ENCODE data around the gene TRAPPC14. TPM values are rescaled to one million over a fixed set of nuclear protein-coding genes. Genes with fewer than 3 reads are reported as not detected.
A peak's percentile ranks its signal among the peaks of the same experiment; 100 is the strongest.

TRAPPC14 gene
- total RNA-seq, 1 donor from 2014 or later, result 10.4 TPM

DNA sequence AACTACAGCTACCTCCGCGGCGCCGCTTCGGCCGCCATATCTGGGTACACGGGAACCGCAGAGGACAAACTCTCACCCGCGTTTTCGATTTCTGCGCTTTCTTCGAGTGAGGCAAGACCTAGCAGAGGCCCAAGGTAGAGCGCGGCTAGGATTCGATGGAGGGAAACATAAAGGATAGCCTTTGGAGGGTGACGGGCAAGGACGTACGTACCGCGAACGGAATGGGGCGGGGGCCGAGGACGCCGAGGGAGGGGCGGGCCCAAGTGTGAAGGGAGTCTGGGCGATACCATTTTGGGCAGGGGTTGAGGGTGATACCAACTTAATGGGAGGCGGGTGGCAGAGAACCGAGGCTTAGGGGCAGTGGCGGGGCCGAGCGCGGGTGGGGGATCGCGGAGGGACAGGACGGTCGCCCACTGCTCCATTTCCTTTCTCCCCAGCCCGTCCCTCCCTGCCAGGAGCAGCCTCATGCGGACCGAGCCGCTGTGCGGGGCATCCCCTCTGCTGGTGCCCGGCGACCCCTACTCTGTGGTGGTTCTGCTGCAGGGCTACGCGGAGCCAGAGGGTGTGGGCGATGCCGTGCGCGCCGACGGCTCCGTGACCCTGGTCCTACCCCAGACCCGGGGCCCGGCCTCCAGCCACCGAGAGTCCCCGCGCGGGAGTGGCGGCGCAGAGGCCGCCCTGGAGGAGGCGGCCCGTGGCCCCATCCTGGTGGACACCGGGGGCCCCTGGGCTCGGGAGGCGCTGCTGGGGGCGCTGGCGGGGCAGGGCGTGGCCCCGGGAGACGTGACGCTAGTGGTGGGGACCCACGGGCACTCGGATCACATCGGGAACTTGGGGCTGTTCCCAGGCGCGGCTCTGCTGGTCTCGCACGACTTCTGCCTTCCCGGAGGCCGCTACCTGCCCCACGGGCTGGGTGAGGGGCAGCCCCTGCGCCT is 31.3 kb downstream of the TRAPPC14 start, which contains the start of gene MBLAC1:
TSS of gene MBLAC1 (plus strand) at position 37 of the 935 bp plus-strand sequence. CDS start at position 466, 429 bp downstream.
- DNase-seq (ENCODE audit: low read depth), result peak; percentile 37
- no peaks in the 10 kb centered on the region for H3K27me3 ChIP-seq (ENCODE audit: control insufficient read depth, insufficient read depth, low read length)
- H3K36me3 ChIP-seq (ENCODE audit: control insufficient read depth, insufficient read depth, low read length), result no peaks in the 10 kb centered on the region
- TF ChIP-seq, protein P1, sequence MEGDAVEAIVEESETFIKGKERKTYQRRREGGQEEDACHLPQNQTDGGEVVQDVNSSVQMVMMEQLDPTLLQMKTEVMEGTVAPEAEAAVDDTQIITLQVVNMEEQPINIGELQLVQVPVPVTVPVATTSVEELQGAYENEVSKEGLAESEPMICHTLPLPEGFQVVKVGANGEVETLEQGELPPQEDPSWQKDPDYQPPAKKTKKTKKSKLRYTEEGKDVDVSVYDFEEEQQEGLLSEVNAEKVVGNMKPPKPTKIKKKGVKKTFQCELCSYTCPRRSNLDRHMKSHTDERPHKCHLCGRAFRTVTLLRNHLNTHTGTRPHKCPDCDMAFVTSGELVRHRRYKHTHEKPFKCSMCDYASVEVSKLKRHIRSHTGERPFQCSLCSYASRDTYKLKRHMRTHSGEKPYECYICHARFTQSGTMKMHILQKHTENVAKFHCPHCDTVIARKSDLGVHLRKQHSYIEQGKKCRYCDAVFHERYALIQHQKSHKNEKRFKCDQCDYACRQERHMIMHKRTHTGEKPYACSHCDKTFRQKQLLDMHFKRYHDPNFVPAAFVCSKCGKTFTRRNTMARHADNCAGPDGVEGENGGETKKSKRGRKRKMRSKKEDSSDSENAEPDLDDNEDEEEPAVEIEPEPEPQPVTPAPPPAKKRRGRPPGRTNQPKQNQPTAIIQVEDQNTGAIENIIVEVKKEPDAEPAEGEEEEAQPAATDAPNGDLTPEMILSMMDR (IDR thresholded peaks at IDR 0.05; ENCODE audit: insufficient read depth, low read length, poor library complexity, severe bottlenecking), result no peak
- peak within 1 kb of the TSS; percentile 64 for H3K4me3 ChIP-seq (ENCODE audit: low read depth, low read length)

DNA sequence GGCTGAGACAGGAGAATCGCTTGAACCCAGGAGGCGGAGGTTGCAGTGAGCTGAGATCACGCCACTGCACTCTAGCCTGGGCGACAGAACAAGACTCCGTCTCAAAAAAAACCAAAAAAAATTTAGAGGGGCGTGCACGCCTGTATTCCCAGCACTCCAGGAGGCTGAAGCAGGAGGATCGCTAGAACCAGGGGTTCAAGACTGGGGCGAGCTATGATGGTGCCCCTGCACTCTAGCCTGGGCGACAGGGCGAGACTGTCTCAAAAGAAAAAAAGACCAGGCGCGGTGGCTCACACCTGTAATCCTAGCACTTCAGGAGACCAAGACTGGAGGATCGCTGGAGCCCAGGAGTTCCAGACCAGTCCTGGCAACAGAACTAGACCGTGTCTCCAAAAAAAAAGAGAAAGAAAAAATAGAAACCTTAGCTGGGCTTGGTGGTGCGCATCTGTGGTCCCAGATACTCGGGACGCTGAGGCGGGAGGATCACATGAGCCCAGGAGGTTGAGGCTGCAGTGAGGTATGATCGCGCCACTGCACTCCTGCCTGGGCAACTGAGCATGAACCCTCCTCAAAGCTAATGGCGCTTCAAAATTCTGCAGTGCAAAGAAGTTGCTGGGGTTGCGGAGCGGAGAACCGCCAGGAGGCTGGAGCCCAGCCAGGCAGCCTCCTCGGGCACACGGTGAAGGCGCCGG is 32.1 kb downstream of the TRAPPC14 start:
- H3K36me3 ChIP-seq (ENCODE audit: control insufficient read depth, insufficient read depth, low read length), result no peaks in the 10 kb centered on the region
- TF ChIP-seq, protein P1 (IDR thresholded peaks at IDR 0.05; ENCODE audit: insufficient read depth, low read length, poor library complexity, severe bottlenecking), result no peak
- H3K27me3 ChIP-seq (ENCODE audit: control insufficient read depth, insufficient read depth, low read length), result no peaks in the 10 kb centered on the region
- peak overlapping the region; percentile 64 for H3K4me3 ChIP-seq (ENCODE audit: low read depth, low read length)
- peak; percentile 26 for DNase-seq (ENCODE audit: low read depth)

DNA sequence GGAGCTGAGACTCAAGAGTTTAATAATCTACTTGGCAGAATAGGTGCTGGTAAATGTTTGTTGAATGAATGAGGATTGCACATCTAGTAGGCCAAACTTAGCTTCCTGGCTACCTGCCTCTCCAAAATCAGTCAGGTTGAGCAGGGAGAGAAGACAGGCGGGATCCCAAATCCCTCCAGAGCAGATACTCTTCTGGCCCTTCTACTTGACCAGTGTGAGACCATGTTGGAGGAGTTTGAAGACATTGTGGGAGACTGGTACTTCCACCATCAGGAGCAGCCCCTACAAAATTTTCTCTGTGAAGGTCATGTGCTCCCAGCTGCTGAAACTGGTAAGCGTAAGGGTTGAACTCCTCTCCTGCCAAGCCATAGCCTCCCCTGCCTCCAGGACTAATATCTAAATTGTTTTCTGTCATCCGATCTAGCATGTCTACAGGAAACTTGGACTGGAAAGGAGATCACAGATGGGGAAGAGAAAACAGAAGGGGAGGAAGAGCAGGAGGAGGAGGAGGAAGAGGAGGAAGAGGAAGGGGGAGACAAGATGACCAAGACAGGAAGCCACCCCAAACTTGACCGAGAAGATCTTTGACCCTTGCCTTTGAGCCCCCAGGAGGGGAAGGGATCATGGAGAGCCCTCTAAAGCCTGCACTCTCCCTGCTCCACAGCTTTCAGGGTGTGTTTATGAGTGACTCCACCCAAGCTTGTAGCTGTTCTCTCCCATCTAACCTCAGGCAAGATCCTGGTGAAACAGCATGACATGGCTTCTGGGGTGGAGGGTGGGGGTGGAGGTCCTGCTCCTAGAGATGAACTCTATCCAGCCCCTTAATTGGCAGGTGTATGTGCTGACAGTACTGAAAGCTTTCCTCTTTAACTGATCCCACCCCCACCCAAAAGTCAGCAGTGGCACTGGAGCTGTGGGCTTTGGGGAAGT is 34.0 kb downstream of the TRAPPC14 start:
- H3K27me3 ChIP-seq (ENCODE audit: control insufficient read depth, insufficient read depth, low read length), result no peaks in the 10 kb centered on the region
- DNase-seq (ENCODE audit: low read depth), result no peak
- TF ChIP-seq, protein P1 (IDR thresholded peaks at IDR 0.05; ENCODE audit: insufficient read depth, low read length, poor library complexity, severe bottlenecking), result no peak

DNA sequence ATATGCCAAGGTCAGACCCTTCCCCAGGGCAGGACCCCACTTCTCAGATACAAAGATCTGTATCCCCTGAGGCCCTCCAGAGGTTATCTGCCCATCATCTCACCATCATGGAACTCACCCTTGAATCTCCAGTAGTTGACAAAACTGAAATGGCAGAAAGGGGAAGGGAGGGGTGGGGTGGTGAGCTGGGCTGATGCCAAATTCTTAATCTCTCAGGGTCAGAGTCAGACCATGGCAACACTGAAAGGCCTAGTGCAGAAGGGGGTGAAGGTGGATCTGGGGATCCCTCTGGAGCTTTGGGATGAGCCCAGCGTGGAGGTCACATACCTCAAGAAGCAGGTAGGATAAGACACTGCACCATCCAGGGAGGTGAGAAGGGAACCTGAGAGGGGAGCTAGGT is 36.0 kb downstream of the TRAPPC14 start:
- no peak overlapping the region for H3K4me3 ChIP-seq (ENCODE audit: low read depth, low read length)
- TF ChIP-seq, protein P1 (IDR thresholded peaks at IDR 0.05; ENCODE audit: insufficient read depth, low read length, poor library complexity, severe bottlenecking), result no peak
- H3K27me3 ChIP-seq (ENCODE audit: control insufficient read depth, insufficient read depth, low read length), result no peaks in the 10 kb centered on the region
- H3K36me3 ChIP-seq (ENCODE audit: control insufficient read depth, insufficient read depth, low read length), result no peaks in the 10 kb centered on the region
- DNase-seq (ENCODE audit: low read depth), result no peak

More for the DNA sequence above, 34.0 kb downstream of the TRAPPC14 start:
- Histone ChIP-seq H3K4me3 (ENCODE audit: low read depth, low read length) (no peak overlapping the region), H3K36me3 (ENCODE audit: control insufficient read depth, insufficient read depth, low read length) (no peaks in the 10 kb centered on the region)

DNA sequence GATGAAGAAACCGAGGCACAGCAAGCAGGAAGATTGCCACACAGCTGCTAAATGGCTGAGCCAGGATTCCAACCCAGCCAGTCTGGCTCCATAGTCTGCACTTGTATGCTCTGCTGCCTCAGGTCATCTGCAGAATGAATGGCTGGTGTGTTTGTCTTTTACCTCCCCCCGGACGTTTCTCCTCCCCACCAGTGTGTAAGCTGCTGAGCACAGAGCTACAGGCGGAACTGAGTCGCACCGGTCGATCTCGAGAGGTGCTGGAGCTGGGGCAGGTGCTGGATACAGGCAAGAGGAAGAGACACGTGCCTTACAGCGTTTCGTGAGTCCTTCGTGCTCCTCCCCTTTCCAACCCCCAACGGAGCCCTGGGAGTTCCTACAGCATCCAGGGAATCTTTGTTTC is 36.5 kb downstream of the TRAPPC14 start:
- TF ChIP-seq, protein P1 (IDR thresholded peaks at IDR 0.05; ENCODE audit: insufficient read depth, low read length, poor library complexity, severe bottlenecking), result no peak
- H3K27me3 ChIP-seq (ENCODE audit: control insufficient read depth, insufficient read depth, low read length), result no peaks in the 10 kb centered on the region
- no peaks in the 10 kb centered on the region for H3K36me3 ChIP-seq (ENCODE audit: control insufficient read depth, insufficient read depth, low read length)
- no peak overlapping the region for H3K4me3 ChIP-seq (ENCODE audit: low read depth, low read length)
- DNase-seq (ENCODE audit: low read depth), result no peak
